ENCODE results near the gene CBY1.

The CBY1 gene

DNA sequence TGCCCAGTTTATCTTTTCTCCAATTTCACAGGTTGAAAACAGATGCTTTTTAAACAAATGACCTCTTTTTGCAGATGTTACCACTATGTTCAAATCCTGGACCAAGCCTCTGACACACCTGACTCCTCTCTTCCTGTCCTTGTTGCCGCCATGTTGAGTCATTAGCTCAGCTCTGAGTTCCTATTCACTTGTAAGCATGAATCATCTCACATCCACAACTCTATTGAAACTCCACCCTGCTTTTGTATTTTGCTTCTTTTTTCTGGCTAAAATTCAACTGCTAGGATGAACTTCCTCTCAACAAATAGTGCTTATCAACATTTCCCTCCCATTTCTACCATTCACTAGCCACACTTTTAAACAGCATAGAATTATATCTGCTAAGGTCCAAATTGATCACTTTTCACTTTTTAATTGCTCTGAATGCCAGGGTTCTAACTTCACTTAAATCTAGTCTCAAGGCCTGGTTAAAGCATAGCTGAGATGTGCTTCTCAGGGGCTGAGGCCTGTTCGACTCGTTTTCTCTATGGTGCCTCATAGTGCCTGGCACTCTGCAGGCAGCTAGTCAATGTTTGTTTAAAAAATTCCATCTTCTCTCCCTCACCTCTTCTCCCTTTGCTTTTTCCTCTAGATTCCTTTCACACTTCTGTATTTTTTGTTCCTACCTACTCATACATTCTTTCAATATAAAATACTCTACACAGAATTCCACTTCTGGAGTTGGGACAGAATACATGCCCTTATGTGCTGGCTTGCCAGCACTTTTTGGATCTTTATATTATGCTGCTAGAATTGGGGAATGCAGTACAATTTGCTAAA is 40.4 kb downstream of the CBY1 start:
- H3K4me3 ChIP-seq (ENCODE audit: low read length) = peak overlapping the region; percentile 91
- no peaks in the 10 kb centered on the region for H3K27me3 ChIP-seq (ENCODE audit: control insufficient read depth, insufficient read depth, low read length)
- peaks cover 20% of the 10 kb centered on the region for H3K36me3 ChIP-seq (ENCODE audit: insufficient read depth, low read length)
- H3K9me3 ChIP-seq (replicated peaks; ENCODE audit: low read length) = no peaks in the 10 kb centered on the region
- H3K9ac ChIP-seq (ENCODE audit: low read depth, low read length) = peak overlapping the region; percentile 42
- peak overlapping the region; percentile 90 for H3K4me2 ChIP-seq (ENCODE audit: low read length)
- peaks cover 40% of the 10 kb centered on the region for H3K4me1 ChIP-seq (ENCODE audit: control insufficient read depth, insufficient read depth, low read length)

GRCh38 chr22:38697425-38698089 is 41.1 kb downstream of the CBY1 start:
- H3K9ac ChIP-seq (ENCODE audit: low read depth, low read length) = peak overlapping the region; percentile 42
- peaks cover 16% of the 10 kb centered on the region for H3K36me3 ChIP-seq (ENCODE audit: insufficient read depth, low read length)
- peak overlapping the region; percentile 91 for H3K4me3 ChIP-seq (ENCODE audit: low read length)
- peak overlapping the region; percentile 90 for H3K4me2 ChIP-seq (ENCODE audit: low read length)
- no peaks in the 10 kb centered on the region for H3K9me3 ChIP-seq (replicated peaks; ENCODE audit: low read length)
- H3K27me3 ChIP-seq (ENCODE audit: control insufficient read depth, insufficient read depth, low read length) = no peaks in the 10 kb centered on the region
- peaks cover 41% of the 10 kb centered on the region for H3K4me1 ChIP-seq (ENCODE audit: control insufficient read depth, insufficient read depth, low read length)

GRCh38 chr22:38698407-38699094 is 42.1 kb downstream of the CBY1 start:
- peaks cover 41% of the 10 kb centered on the region for H3K4me1 ChIP-seq (ENCODE audit: control insufficient read depth, insufficient read depth, low read length)
- H3K27me3 ChIP-seq (ENCODE audit: control insufficient read depth, insufficient read depth, low read length) = no peaks in the 10 kb centered on the region
- H3K4me3 ChIP-seq (ENCODE audit: low read length) = peak overlapping the region; percentile 91
- peak overlapping the region; percentile 90 for H3K4me2 ChIP-seq (ENCODE audit: low read length)
- peak overlapping the region; percentile 99 for H3K9ac ChIP-seq (ENCODE audit: low read depth, low read length)
- H3K9me3 ChIP-seq (replicated peaks; ENCODE audit: low read length) = no peaks in the 10 kb centered on the region
- peaks cover 10% of the 10 kb centered on the region for H3K36me3 ChIP-seq (ENCODE audit: insufficient read depth, low read length)

GRCh38 chr22:38699143-38699542 is 42.7 kb downstream of the CBY1 start:
- H3K4me3 ChIP-seq (ENCODE audit: low read length) = peak overlapping the region; percentile 91

GRCh38 chr22:38699784-38700183 is 43.3 kb downstream of the CBY1 start:
- peaks cover 5% of the 10 kb centered on the region for H3K36me3 ChIP-seq (ENCODE audit: insufficient read depth, low read length)
- no peaks in the 10 kb centered on the region for H3K27me3 ChIP-seq (ENCODE audit: control insufficient read depth, insufficient read depth, low read length)
- H3K4me2 ChIP-seq (ENCODE audit: low read length) = peak overlapping the region; percentile 90
- no peaks in the 10 kb centered on the region for H3K9me3 ChIP-seq (replicated peaks; ENCODE audit: low read length)
- H3K4me1 ChIP-seq (ENCODE audit: control insufficient read depth, insufficient read depth, low read length) = peaks cover 45% of the 10 kb centered on the region
- peak overlapping the region; percentile 99 for H3K9ac ChIP-seq (ENCODE audit: low read depth, low read length)
- peak overlapping the region; percentile 91 for H3K4me3 ChIP-seq (ENCODE audit: low read length)

More at GRCh38 chr22:38699143-38699542, 42.7 kb downstream of the CBY1 start:
- peaks cover 8% of the 10 kb centered on the region for H3K36me3 ChIP-seq (ENCODE audit: insufficient read depth, low read length)
- H3K4me2 ChIP-seq (ENCODE audit: low read length) = peak overlapping the region; percentile 90
- H3K4me1 ChIP-seq (ENCODE audit: control insufficient read depth, insufficient read depth, low read length) = peaks cover 41% of the 10 kb centered on the region
- no peaks in the 10 kb centered on the region for H3K9me3 ChIP-seq (replicated peaks; ENCODE audit: low read length)
- no peaks in the 10 kb centered on the region for H3K27me3 ChIP-seq (ENCODE audit: control insufficient read depth, insufficient read depth, low read length)
- H3K9ac ChIP-seq (ENCODE audit: low read depth, low read length) = peak overlapping the region; percentile 99

DNA sequence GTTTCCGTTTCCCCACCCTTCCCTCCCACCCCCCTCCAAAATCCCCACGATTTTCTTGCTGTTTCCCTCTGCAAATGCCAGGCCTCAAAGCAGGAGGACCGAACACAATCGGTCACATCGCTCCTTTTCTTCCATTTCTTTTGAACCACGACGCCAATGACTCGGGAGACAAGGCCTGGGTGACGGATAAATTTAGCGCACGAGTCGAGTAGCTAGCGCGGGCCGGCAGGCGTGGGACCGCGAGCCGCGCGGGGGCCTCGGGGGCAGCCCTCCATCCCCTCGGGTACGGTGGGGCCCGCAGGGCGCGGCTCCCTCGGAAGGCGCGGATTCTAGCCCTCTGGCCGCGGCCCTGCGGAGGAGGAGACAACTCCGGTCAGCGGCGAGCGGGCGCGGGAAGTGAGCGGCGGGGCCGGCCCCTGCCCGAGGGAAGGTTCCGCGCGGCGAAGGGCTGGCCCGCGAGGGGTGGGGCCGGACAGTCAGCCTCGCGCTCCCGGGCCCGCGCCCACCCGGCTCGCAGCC is 43.9 kb downstream of the CBY1 start:
- Histone ChIP-seq H3K4me3 (ENCODE audit: low read length) (peak overlapping the region; percentile 91), H3K27me3 (ENCODE audit: control insufficient read depth, insufficient read depth, low read length) (no peaks in the 10 kb centered on the region), H3K9me3 (replicated peaks; ENCODE audit: low read length) (no peaks in the 10 kb centered on the region), H3K9ac (ENCODE audit: low read depth, low read length) (peak overlapping the region; percentile 99), H3K4me1 (ENCODE audit: control insufficient read depth, insufficient read depth, low read length) (peaks cover 49% of the 10 kb centered on the region), H3K4me2 (ENCODE audit: low read length) (peak overlapping the region; percentile 90), H3K36me3 (ENCODE audit: insufficient read depth, low read length) (peaks cover 5% of the 10 kb centered on the region)

GRCh38 chr22:38700789-38701628 is 44.6 kb downstream of the CBY1 start, which contains the start of gene JOSD1:
JOSD1 (minus strand) TSS chr22:38700943; CDS start chr22:38699987, 956 bp downstream.
- Histone ChIP-seq H3K4me1 (ENCODE audit: control insufficient read depth, insufficient read depth, low read length) (peaks cover 49% of the 10 kb centered on the region), H3K4me2 (ENCODE audit: low read length) (peak within 1 kb of the TSS; percentile 90), H3K9ac (ENCODE audit: low read depth, low read length) (peak within 1 kb of the TSS; percentile 99), H3K36me3 (ENCODE audit: insufficient read depth, low read length) (peaks cover 5% of the 10 kb centered on the region), H3K27me3 (ENCODE audit: control insufficient read depth, insufficient read depth, low read length) (no peaks in the 10 kb centered on the region), H3K9me3 (replicated peaks; ENCODE audit: low read length) (no peaks in the 10 kb centered on the region), H3K4me3 (ENCODE audit: low read length) (peak within 1 kb of the TSS; percentile 91)

DNA sequence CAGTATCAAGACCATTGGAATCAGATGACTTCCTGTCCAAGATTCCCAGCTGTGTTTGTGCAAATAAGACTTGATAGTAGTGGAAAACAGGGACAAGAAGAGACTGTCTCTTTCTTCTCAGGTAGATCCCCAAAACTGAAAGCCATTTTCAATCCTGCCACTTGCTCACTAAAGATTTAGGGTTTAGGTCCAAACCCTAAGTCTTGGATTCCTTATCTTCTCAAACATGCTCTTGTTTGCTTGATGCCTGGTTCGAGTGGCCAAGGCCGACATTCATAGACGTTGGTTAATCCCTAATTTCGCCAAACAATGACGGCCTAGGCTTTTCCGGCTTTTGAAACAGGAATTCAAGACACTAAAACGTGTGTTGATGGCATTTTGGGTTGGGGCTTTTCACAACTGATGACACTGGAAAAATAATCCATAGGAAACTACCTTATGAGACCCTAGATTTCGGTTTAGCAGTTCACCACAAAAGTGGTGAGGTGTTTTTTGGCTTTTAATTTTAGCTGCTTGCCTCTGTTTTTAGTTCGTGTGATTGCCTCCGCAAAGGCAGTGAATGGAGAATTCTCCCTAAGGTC is 48.3 kb downstream of the CBY1 start:
- peak overlapping the region; percentile 84 for H3K4me2 ChIP-seq (ENCODE audit: low read length)
- H3K4me1 ChIP-seq (ENCODE audit: control insufficient read depth, insufficient read depth, low read length) = peaks cover 28% of the 10 kb centered on the region
- H3K9ac ChIP-seq (ENCODE audit: low read depth, low read length) = peak overlapping the region; percentile 61
- H3K9me3 ChIP-seq (replicated peaks; ENCODE audit: low read length) = no peaks in the 10 kb centered on the region
- peak overlapping the region; percentile 58 for H3K4me3 ChIP-seq (ENCODE audit: low read length)
- no peaks in the 10 kb centered on the region for H3K36me3 ChIP-seq (ENCODE audit: insufficient read depth, low read length)
- no peaks in the 10 kb centered on the region for H3K27me3 ChIP-seq (ENCODE audit: control insufficient read depth, insufficient read depth, low read length)

- peak within 1 kb of the TSS; percentile 73 for H3K4me3 ChIP-seq (ENCODE audit: low read length)
- H3K4me2 ChIP-seq (ENCODE audit: low read length) = peak within 1 kb of the TSS; percentile 84
- H3K9me3 ChIP-seq (replicated peaks; ENCODE audit: low read length) = no peaks in the 10 kb centered on the region
- peaks cover 28% of the 10 kb centered on the region for H3K4me1 ChIP-seq (ENCODE audit: control insufficient read depth, insufficient read depth, low read length)
- H3K27me3 ChIP-seq (ENCODE audit: control insufficient read depth, insufficient read depth, low read length) = no peaks in the 10 kb centered on the region
- H3K9ac ChIP-seq (ENCODE audit: low read depth, low read length) = peak within 1 kb of the TSS; percentile 93
- no peaks in the 10 kb centered on the region for H3K36me3 ChIP-seq (ENCODE audit: insufficient read depth, low read length)
Measured at GRCh38 chr22:38705235-38706100, 49.0 kb downstream of the CBY1 start, which contains the start of gene GTPBP1. GTPBP1 (plus strand) TSS chr22:38705944; CDS start chr22:38705956, 12 bp downstream.
